Measurements from ENCODE around the gene MRPL38. TPM values are rescaled to one million over a fixed set of nuclear protein-coding genes. Genes with fewer than 3 reads are reported as not detected.

MRPL38 gene
- total RNA-seq, 1 experiment from 2014 or later: 219 TPM

DNA sequence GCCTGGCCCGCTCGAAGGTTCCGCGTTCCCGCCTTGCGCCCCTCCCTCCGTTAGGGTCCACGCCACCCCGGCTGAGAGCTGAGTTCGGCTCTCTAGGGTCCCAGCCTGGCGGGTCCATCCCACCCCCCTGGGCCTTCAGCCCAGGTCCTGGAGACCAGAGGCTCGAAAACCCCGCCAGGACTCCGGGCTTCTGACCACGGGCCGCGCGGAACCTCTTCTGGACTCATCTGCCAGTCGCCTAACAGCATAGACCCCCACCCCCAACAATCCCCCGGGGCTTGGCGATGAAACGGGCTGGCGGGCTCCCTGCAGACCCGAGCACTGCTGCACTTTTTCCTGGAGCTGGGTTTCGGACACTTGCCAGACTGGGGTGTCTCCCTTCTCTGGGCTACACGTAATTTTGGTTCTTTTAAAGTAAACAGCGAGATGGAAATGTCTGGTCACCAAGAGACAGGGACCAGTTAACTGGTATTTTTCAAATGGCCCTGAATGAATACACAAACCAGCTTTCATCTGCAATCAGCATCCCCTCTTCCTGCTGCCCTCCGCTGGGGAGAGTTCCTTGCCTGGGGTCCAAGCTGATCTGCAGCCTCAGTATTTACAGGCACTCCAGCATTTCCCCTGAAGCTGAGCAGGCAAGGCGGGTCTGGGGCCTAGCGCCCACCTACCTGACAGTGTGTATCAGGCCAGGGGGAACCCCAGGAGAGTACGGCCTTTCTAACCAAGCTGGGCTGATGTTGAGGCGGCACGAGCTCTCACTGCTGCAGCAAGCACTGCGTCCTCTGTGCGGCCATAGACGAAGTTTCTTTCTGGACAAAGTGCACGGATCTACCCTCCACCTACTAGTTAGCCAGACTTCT, 7.3 kb downstream of the MRPL38 start (continued):
- TF ChIP-seq, protein P1, sequence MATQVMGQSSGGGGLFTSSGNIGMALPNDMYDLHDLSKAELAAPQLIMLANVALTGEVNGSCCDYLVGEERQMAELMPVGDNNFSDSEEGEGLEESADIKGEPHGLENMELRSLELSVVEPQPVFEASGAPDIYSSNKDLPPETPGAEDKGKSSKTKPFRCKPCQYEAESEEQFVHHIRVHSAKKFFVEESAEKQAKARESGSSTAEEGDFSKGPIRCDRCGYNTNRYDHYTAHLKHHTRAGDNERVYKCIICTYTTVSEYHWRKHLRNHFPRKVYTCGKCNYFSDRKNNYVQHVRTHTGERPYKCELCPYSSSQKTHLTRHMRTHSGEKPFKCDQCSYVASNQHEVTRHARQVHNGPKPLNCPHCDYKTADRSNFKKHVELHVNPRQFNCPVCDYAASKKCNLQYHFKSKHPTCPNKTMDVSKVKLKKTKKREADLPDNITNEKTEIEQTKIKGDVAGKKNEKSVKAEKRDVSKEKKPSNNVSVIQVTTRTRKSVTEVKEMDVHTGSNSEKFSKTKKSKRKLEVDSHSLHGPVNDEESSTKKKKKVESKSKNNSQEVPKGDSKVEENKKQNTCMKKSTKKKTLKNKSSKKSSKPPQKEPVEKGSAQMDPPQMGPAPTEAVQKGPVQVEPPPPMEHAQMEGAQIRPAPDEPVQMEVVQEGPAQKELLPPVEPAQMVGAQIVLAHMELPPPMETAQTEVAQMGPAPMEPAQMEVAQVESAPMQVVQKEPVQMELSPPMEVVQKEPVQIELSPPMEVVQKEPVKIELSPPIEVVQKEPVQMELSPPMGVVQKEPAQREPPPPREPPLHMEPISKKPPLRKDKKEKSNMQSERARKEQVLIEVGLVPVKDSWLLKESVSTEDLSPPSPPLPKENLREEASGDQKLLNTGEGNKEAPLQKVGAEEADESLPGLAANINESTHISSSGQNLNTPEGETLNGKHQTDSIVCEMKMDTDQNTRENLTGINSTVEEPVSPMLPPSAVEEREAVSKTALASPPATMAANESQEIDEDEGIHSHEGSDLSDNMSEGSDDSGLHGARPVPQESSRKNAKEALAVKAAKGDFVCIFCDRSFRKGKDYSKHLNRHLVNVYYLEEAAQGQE (IDR thresholded peaks at IDR 0.05; ENCODE audit: low read depth): no peak
- TF ChIP-seq, protein P2, sequence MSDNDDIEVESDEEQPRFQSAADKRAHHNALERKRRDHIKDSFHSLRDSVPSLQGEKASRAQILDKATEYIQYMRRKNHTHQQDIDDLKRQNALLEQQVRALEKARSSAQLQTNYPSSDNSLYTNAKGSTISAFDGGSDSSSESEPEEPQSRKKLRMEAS (IDR thresholded peaks at IDR 0.05): no peak
- TF ChIP-seq POLR2AphosphoS5 (IDR thresholded peaks at IDR 0.05; ENCODE audit: low read depth, low read length) (no peak), RAD21 (IDR thresholded peaks at IDR 0.05; ENCODE audit: low read depth) (no peak), SP1 (IDR thresholded peaks at IDR 0.05; ENCODE audit: low read depth) (no peak)
- TF ChIP-seq, protein P3, sequence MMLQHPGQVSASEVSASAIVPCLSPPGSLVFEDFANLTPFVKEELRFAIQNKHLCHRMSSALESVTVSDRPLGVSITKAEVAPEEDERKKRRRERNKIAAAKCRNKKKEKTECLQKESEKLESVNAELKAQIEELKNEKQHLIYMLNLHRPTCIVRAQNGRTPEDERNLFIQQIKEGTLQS (IDR thresholded peaks at IDR 0.05): no peak

DNA sequence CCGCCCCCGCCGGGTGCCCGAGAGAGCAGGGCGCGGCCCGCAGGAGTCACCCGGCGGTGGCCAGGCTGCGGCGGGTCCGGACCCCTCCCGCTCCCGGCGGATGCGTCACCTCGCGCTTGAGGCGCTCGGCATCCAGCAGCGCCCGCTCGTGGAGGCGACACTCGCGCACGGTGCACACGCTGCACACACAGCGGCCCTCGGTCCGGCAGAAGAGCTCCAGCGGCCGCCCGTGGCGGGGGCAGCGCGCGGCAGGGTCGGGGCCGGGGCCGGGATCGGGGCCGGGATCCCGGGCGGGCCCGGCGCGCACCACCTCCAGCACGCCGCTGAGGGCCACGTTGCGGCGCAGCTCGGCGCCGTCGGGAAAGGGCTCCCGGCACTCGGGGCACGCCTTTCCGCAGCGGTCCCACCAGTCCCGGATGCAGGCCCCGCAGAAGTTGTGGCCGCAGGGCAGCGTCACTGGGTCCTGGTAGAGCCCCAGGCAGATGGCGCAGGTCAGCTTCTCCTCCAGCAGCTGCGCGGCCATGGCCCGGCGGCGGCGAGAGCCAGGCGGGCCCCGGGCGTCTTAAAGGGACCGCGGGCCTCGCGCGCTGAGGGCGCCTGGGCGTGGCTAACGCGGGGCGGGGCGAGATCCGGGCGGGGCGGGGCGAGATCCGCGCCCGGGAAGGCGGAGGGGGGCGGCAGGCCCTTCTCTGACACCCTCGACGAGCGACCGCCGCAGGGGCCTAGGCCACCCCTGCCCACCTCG, 8.1 kb downstream of the MRPL38 start, which contains the start of gene TRIM65:
TSS of gene TRIM65 (minus strand) at position 537 of the 745 bp plus-strand sequence. CDS start at position 523, 14 bp downstream.
- Histone ChIP-seq H3K79me2 (ENCODE audit: insufficient read depth, low read length) (peaks cover 26% of the 10 kb centered on the region; the same call in 1 of the 2 replicates), H3K27me3 (ENCODE audit: insufficient read depth, low read length) (no peaks in the 10 kb centered on the region), H3K27ac (ENCODE audit: low read depth, low read length) (peak within 1 kb of the TSS; percentile 100), H3K36me3 (ENCODE audit: control insufficient read depth in 1 of 2, insufficient read depth in 2 of 2, low read length in 2 of 2) (peaks cover 19 to 30% of the 10 kb centered on the region in 2 experiments), H3K4me1 (ENCODE audit: control insufficient read depth in 1 of 2, insufficient read depth in 2 of 2, low read length in 2 of 2) (peaks cover 13 to 26% of the 10 kb centered on the region in 2 experiments), H3K9ac (ENCODE audit: low read length) (peak within 1 kb of the TSS; percentile 84), H3K9me2 (ENCODE audit: insufficient read depth) (no peaks in the 10 kb centered on the region), H3K4me3 (replicated peaks in 1 of 2; ENCODE audit: low read depth in 1 of 2, low read length in 2 of 2) (peak within 1 kb of the TSS; percentile 64 to 72), H3K9me3 (ENCODE audit: control insufficient read depth in 1 of 2, insufficient read depth in 1 of 2, low read depth in 1 of 2, low read length in 2 of 2) (no peaks in the 10 kb centered on the region), H4K20me1 (ENCODE audit: insufficient read depth) (no peaks in the 10 kb centered on the region), H2AFZ (ENCODE audit: low read depth, low read length, poor library complexity, severe bottlenecking) (no peak within 1 kb of the TSS), H3K4me2 (ENCODE audit: low read length) (peak within 1 kb of the TSS; percentile 95)
- intact Hi-C loops (cut with micrococcal nuclease): no loop called here
- peak; percentile 79 for ATAC-seq
- ChIA-PET CTCF (interaction anchor here (0.7 to 2.3 kb wide), 5 partner anchors 17 to 117 kb away, joined by 3 to 8 read pairs (median 3); partner anchors contain the start of genes TRIM47 and WBP2), POLR2A (interaction anchor here (0.6 to 5.1 kb wide), 11 partner anchors 8 to 133 kb away, joined by 3 to 22 read pairs (median 4); partner anchors contain the start of genes ACOX1, MRPL38, TEN1 and TRIM47), RAD21 (ENCODE audit: low non-redundant PET in 1 of 2, low total read pairs in 2 of 2, uncharacterized antibody in 2 of 2, unreplicated experiment in 2 of 2) (interaction anchor here (0.7 to 1.1 kb wide), 3 partner anchors 19 to 181 kb away, joined by 4 to 6 read pairs (median 4); partner anchors contain the start of gene TRIM47 (in 1 of the 2))
- no TSS peak for BruUV-seq (replicated peaks)
- no peak for DNase-seq (ENCODE audit: low read depth, low spot score)
- TF ChIP-seq JUND (IDR thresholded peaks at IDR 0.05): no peak
- TF ChIP-seq CEBPB (IDR thresholded peaks at IDR 0.05; ENCODE audit: low read depth): no peak
- TF ChIP-seq ELF1 (IDR thresholded peaks at IDR 0.05; ENCODE audit: borderline replicate concordance, low read depth): no peak
- peak; percentile 51 for TF ChIP-seq TCF7L2 (IDR thresholded peaks at IDR 0.05; ENCODE audit: borderline replicate concordance, extremely low read depth, insufficient read depth, insufficient read length)
- no peak; the same call in 1 of the 2 replicates for TF ChIP-seq RAD21 (IDR thresholded peaks at IDR 0.05; ENCODE audit: low read depth)
- peak; percentile 88 for TF ChIP-seq POLR2A (IDR thresholded peaks at IDR 0.05; ENCODE audit: borderline replicate concordance, extremely low read depth, insufficient read depth, insufficient read length)
- TF ChIP-seq, protein P4, sequence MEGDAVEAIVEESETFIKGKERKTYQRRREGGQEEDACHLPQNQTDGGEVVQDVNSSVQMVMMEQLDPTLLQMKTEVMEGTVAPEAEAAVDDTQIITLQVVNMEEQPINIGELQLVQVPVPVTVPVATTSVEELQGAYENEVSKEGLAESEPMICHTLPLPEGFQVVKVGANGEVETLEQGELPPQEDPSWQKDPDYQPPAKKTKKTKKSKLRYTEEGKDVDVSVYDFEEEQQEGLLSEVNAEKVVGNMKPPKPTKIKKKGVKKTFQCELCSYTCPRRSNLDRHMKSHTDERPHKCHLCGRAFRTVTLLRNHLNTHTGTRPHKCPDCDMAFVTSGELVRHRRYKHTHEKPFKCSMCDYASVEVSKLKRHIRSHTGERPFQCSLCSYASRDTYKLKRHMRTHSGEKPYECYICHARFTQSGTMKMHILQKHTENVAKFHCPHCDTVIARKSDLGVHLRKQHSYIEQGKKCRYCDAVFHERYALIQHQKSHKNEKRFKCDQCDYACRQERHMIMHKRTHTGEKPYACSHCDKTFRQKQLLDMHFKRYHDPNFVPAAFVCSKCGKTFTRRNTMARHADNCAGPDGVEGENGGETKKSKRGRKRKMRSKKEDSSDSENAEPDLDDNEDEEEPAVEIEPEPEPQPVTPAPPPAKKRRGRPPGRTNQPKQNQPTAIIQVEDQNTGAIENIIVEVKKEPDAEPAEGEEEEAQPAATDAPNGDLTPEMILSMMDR (IDR thresholded peaks at IDR 0.05 in 2 of 3, conservative IDR thresholded peaks at IDR 0.05 in 1 of 3; ENCODE audit: borderline replicate concordance in 1 of 3, insufficient read depth in 1 of 3, low read depth in 2 of 3, low read length in 2 of 3): peak in 1 of 3 experiments; percentile 0; a peak in 1 of 6 replicates
